Esophagus muscularis mucosa (tissue), 4 donors: ENCODE data around the gene SLC6A8. TPM values are rescaled to one million over a fixed set of nuclear protein-coding genes. Genes with fewer than 3 reads are reported as not detected.
"Not testable (repeated sequence)": the region's sequence is repeated elsewhere in the genome, so short reads cannot be mapped to it uniquely, and the experiment has no call there.

Source experiments
- DNase-seq: peaks from one replicate; pipeline ENCODE4 v3.0.0-alpha.2; 2017; ENCODE audit errors: extremely low spot score
- H3K27ac ChIP-seq, 4 donors: fragments of 200-600 bp; sonication (generic); replicated peaks in 1 of 4; 1 replicate in 3 of 4; 2 replicates in 1 of 4; pipeline ENCODE4 v1.5.1; 2016 to 2019; ENCODE audit warnings: mild to moderate bottlenecking in 1 of 4
- H3K27me3 ChIP-seq, 4 donors: fragments of 200-600 bp; sonication (generic); one replicate each; pipeline versions ENCODE4 v1.5.1 to v1.6.0; 2016 to 2019
- H3K36me3 ChIP-seq, 4 donors: fragments of 200-600 bp; sonication (generic); one replicate each; pipeline ENCODE4 v1.5.1; 2016 to 2019
- H3K4me1 ChIP-seq, 4 donors: fragments of 200-600 bp; sonication (generic); one replicate each; pipeline ENCODE4 v1.5.1; 2016 to 2019
- H3K4me3 ChIP-seq, 4 donors: fragments of 200-600 bp; sonication (generic); 1 replicate in 2 of 4; 2 replicates in 2 of 4; pipeline ENCODE4 v1.5.1; 2016 to 2019; ENCODE audit warnings: mild to moderate bottlenecking in 4 of 4, moderate library complexity in 1 of 4
- H3K9me3 ChIP-seq, 4 donors: fragments of 200-600 bp; sonication (generic); 1 replicate in 3 of 4; 2 replicates in 1 of 4; pipeline ENCODE4 v1.5.1; 2016 to 2019
- CTCF ChIP-seq, 3 experiments: fragments of 200-600 bp in 2 of 3; fragments of 450-650 bp in 1 of 3; sonication (generic) in 2 of 3; IDR thresholded peaks; one replicate each; pipeline ENCODE4 v1.5.1; 2017 to 2019; ENCODE audit warnings: antibody characterized with exemption in 3 of 3, mild to moderate bottlenecking in 2 of 3, moderate library complexity in 1 of 3
- EP300 ChIP-seq: sonication (generic); formaldehyde crosslinking; IDR thresholded peaks from one replicate; pipeline ENCODE4 v1.6.1; 2017; ENCODE audit warnings: antibody characterized with exemption
- POLR2A ChIP-seq: fragments of 450-650 bp; IDR thresholded peaks from one replicate; pipeline ENCODE4 v1.6.1; 2017; ENCODE audit warnings: antibody characterized with exemption, moderate library complexity, mild to moderate bottlenecking, low read depth
- POLR2AphosphoS5 ChIP-seq, 2 donors: sonication (generic); formaldehyde crosslinking; IDR thresholded peaks; one replicate each; pipeline ENCODE4 v1.6.1; 2017; ENCODE audit warnings: antibody characterized with exemption in 2 of 2
- WGBS: methylation state at CpG from one replicate; pipeline ENCODE4 v1.1.5; 2018; 5-methylcytosine and 5-hydroxymethylcytosine counted together
- intact Hi-C: fragments of 100-400 bp; cut with DNase I; formaldehyde crosslinking; loops from one replicate; pipeline ENCODE4 v1.15.1; 2023
- total RNA-seq, 4 donors: library from RNA; depleted of rRNA; stranded (reverse); fragments of >200 nt; gene quantifications; one replicate each; pipeline versions ENCODE4 v1.1.0 to v1.2.1, GENCODE V29; 2016

SLC6A8 gene
- total RNA-seq, 4 donors from 2014 or later: 41.7 to 62.3 (median 45.6) TPM

- no peak for DNase-seq
- TF ChIP-seq POLR2AphosphoS5 (IDR thresholded peaks at IDR 0.05): no peak
- no peak for TF ChIP-seq CTCF (IDR thresholded peaks at IDR 0.05)
- no peak for TF ChIP-seq POLR2A
- no peak for TF ChIP-seq EP300
- Histone ChIP-seq H3K36me3 (peaks cover 0 to 29% (median 19%) of the 10 kb centered on the region in 4 donors), H3K27ac (peak overlapping the region in 1 of 4 donors; percentile 21), H3K9me3 (no peaks in the 10 kb centered on the region), H3K4me3 (no peak overlapping the region), H3K4me1 (peaks cover 3 to 32% (median 27%) of the 10 kb centered on the region in 4 donors), H3K27me3 (no peaks in the 10 kb centered on the region)
- 33% methylated on average over 1 of the region's 4 CpGs for WGBS
- intact Hi-C loops: no loop called here
These were observed 4.3 kb downstream of the SLC6A8 start for GRCh38 chrX:153692003-153692402.

- Histone ChIP-seq H3K4me1 (peaks cover 0 to 27% (median 22%) of the 10 kb centered on the region in 4 donors), H3K36me3 (peaks cover 0 to 31% (median 20%) of the 10 kb centered on the region in 4 donors), H3K9me3 (no peaks in the 10 kb centered on the region), H3K27me3 (no peaks in the 10 kb centered on the region), H3K4me3 (no peak overlapping the region), H3K27ac (no peak overlapping the region)
- no peak for TF ChIP-seq POLR2AphosphoS5 (IDR thresholded peaks at IDR 0.05)
- TF ChIP-seq POLR2A: no peak
- no peak for TF ChIP-seq EP300
- no peak for TF ChIP-seq CTCF (IDR thresholded peaks at IDR 0.05)
- no peak for DNase-seq
- intact Hi-C loops: no loop called here
- WGBS: 72% methylated on average over 19 of the region's 24 CpGs
These were observed 5.0 kb downstream of the SLC6A8 start for GRCh38 chrX:153692611-153693156.

- no peak overlapping the region for H3K27ac ChIP-seq
- intact Hi-C loops: no loop called here
- H3K36me3 ChIP-seq: peaks cover 0 to 31% (median 20%) of the 10 kb centered on the region in 4 donors
- no peaks in the 10 kb centered on the region for H3K9me3 ChIP-seq
- 80% methylated on average over 10 of the region's 31 CpGs for WGBS
- H3K4me1 ChIP-seq: peaks cover 0 to 27% (median 22%) of the 10 kb centered on the region in 4 donors
- H3K27me3 ChIP-seq: no peaks in the 10 kb centered on the region
- TF ChIP-seq CTCF (IDR thresholded peaks at IDR 0.05): no peak
- TF ChIP-seq EP300: no peak
- no peak for TF ChIP-seq POLR2A
- H3K4me3 ChIP-seq: no peak overlapping the region
- no peak for DNase-seq
These were observed 5.7 kb downstream of the SLC6A8 start for GRCh38 chrX:153693216-153694086.

- H3K9me3 ChIP-seq, H3K4me3 ChIP-seq, DNase-seq, H3K27me3 ChIP-seq, H3K27ac ChIP-seq, intact Hi-C loops: not testable (repeated sequence)
- 86% methylated on average over 15 of the region's 16 CpGs for WGBS
- Histone ChIP-seq H3K36me3 (peaks cover 0 to 34% (median 20%) of the 10 kb centered on the region in 4 donors), H3K4me1 (peaks cover 0 to 27% (median 20%) of the 10 kb centered on the region in 4 donors)
These were observed 6.5 kb downstream of the SLC6A8 start for GRCh38 chrX:153694256-153694655.

GRCh38 chrX:153694687-153695270 lies 7.1 kb downstream of the SLC6A8 start:
- intact Hi-C loops: no loop called here
- 76% methylated on average over 16 of the region's 23 CpGs for WGBS
- Histone ChIP-seq H3K27me3 (no peaks in the 10 kb centered on the region), H3K9me3 (no peaks in the 10 kb centered on the region), H3K36me3 (peaks cover 0 to 37% (median 20%) of the 10 kb centered on the region in 4 donors), H3K4me1 (peaks cover 0 to 28% (median 18%) of the 10 kb centered on the region in 4 donors), H3K4me3 (no peak overlapping the region), H3K27ac (no peak overlapping the region)
- no peak for DNase-seq
- TF ChIP-seq CTCF (IDR thresholded peaks at IDR 0.05) (no peak), POLR2A (no peak), POLR2AphosphoS5 (IDR thresholded peaks at IDR 0.05) (no peak), EP300 (no peak)
